Measurements from ENCODE around the gene LCA5.
"Not testable (repeated sequence)": the region's sequence is repeated elsewhere in the genome, so short reads cannot be mapped to it uniquely, and the experiment has no call there.

LCA5 gene

GRCh38 chr6:79538106-79538971 lies 1.1 kb upstream of the LCA5 start:
- no peak for DNase-seq (ENCODE audit: low read depth)
- peak overlapping the region; percentile 84 for H3K4me3 ChIP-seq (ENCODE audit: low read depth, low read length)
- no peak for TF ChIP-seq CTCF (IDR thresholded peaks at IDR 0.05; ENCODE audit: insufficient read depth, low read depth, low read length, missing control alignments)

GRCh38 chr6:79536585-79536953 lies 661 bp downstream of the LCA5 start:
- DNase-seq (ENCODE audit: low read depth) = peak; percentile 18
- H3K4me3 ChIP-seq (ENCODE audit: low read depth, low read length) = peak overlapping the region; percentile 84
- no peak for TF ChIP-seq CTCF (IDR thresholded peaks at IDR 0.05; ENCODE audit: insufficient read depth, low read depth, low read length, missing control alignments)

- DNase-seq (ENCODE audit: low read depth); H3K4me3 ChIP-seq (ENCODE audit: low read depth, low read length): not testable (repeated sequence)
Observed at GRCh38 chr6:79529567-79529966, 7.7 kb downstream of the LCA5 start.

- no peak for DNase-seq (ENCODE audit: low read depth)
Observed at GRCh38 chr6:79526897-79527296, 10.3 kb downstream of the LCA5 start.

GRCh38 chr6:79525272-79526100 lies 11.7 kb downstream of the LCA5 start:
- TF ChIP-seq CTCF (IDR thresholded peaks at IDR 0.05; ENCODE audit: insufficient read depth, low read depth, low read length, missing control alignments) = no peak
- H3K4me3 ChIP-seq (ENCODE audit: low read depth, low read length) = no peak overlapping the region
- DNase-seq (ENCODE audit: low read depth) = no peak

More at GRCh38 chr6:79526897-79527296, 10.3 kb downstream of the LCA5 start:
- no peak overlapping the region for H3K4me3 ChIP-seq (ENCODE audit: low read depth, low read length)
- no peak for TF ChIP-seq CTCF (IDR thresholded peaks at IDR 0.05; ENCODE audit: insufficient read depth, low read depth, low read length, missing control alignments)

- H3K4me3 ChIP-seq (ENCODE audit: low read depth, low read length) = no peak overlapping the region
- no peak for DNase-seq (ENCODE audit: low read depth)
- no peak for TF ChIP-seq CTCF (IDR thresholded peaks at IDR 0.05; ENCODE audit: insufficient read depth, low read depth, low read length, missing control alignments)
Observed at GRCh38 chr6:79524065-79524464, 13.2 kb downstream of the LCA5 start.

GRCh38 chr6:79522609-79523008 lies 14.6 kb downstream of the LCA5 start:
- no peak for DNase-seq (ENCODE audit: low read depth)
- no peak for TF ChIP-seq CTCF (IDR thresholded peaks at IDR 0.05; ENCODE audit: insufficient read depth, low read depth, low read length, missing control alignments)

More at GRCh38 chr6:79522609-79523008, 14.6 kb downstream of the LCA5 start:
- no peak overlapping the region for H3K4me3 ChIP-seq (ENCODE audit: low read depth, low read length)
